Anterior cingulate cortex (tissue), 58 donors: ENCODE results near the gene VAMP5.
"Not testable (repeated sequence)": the region's sequence is repeated elsewhere in the genome, so short reads cannot be mapped to it uniquely, and the experiment has no call there.

Experiments
- DNase-seq, 58 donors: peaks; one replicate each; lab custom pipeline; 2025; lab: John Stamatoyannopoulos, UW

The VAMP5 gene

GRCh38 chr2:85549095-85549494 is 35.1 kb upstream of the VAMP5 start:
- no peak for DNase-seq

GRCh38 chr2:85549826-85550225 is 34.4 kb upstream of the VAMP5 start:
- no peak for DNase-seq

GRCh38 chr2:85550486-85550885 is 33.7 kb upstream of the VAMP5 start:
- DNase-seq = peak in 4 of 58 donors; percentile 6 to 14 (median 12)

- peak in 55 of 58 donors; percentile 12 to 86 (median 59) for DNase-seq
These were observed 32.2 kb upstream of the VAMP5 start for GRCh38 chr2:85551698-85552678.

- no peak for DNase-seq
These were observed 31.0 kb upstream of the VAMP5 start for GRCh38 chr2:85553184-85553583.

GRCh38 chr2:85554980-85555612 is 29.1 kb upstream of the VAMP5 start:
- DNase-seq = no peak

GRCh38 chr2:85557130-85557529 is 27.1 kb upstream of the VAMP5 start:
- DNase-seq = no peak

- no peak for DNase-seq
These were observed 26.1 kb upstream of the VAMP5 start for GRCh38 chr2:85558160-85558559.

GRCh38 chr2:85560403-85560726 is 23.9 kb upstream of the VAMP5 start:
- DNase-seq = not testable (repeated sequence)

GRCh38 chr2:85560812-85561279 is 23.4 kb upstream of the VAMP5 start:
- DNase-seq = no peak

GRCh38 chr2:85561280-85562212 is 22.7 kb upstream of the VAMP5 start, which contains the start of gene GGCX:
Gene GGCX, minus strand, starts transcription at chr2:85561493. Its CDS starts 65 bp downstream, at chr2:85561428.
- DNase-seq = peak; percentile 39 to 96 (median 90)

- DNase-seq = no peak
These were observed 20.1 kb upstream of the VAMP5 start for GRCh38 chr2:85564144-85564563.

- no peak for DNase-seq
These were observed 18.0 kb upstream of the VAMP5 start for GRCh38 chr2:85566265-85566664.

- DNase-seq = no peak
These were observed 8.5 kb upstream of the VAMP5 start for GRCh38 chr2:85575739-85576138.

GRCh38 chr2:85577063-85577385 is 7.2 kb upstream of the VAMP5 start:
- no peak for DNase-seq

GRCh38 chr2:85577386-85578242 is 6.6 kb upstream of the VAMP5 start, which contains the start of gene VAMP8:
Gene VAMP8, plus strand, starts transcription at chr2:85577586. Its CDS starts 61 bp downstream, at chr2:85577647.
- no peak for DNase-seq

GRCh38 chr2:85578243-85579180 is 5.7 kb upstream of the VAMP5 start:
- peak in 1 of 58 donors; percentile 43 for DNase-seq

- DNase-seq = peak in 1 of 58 donors; percentile 18
These were observed 4.8 kb upstream of the VAMP5 start for GRCh38 chr2:85579266-85579935.
